GM12892 (cell line): ENCODE data around the gene DCLK1.

Source experiments
- POLR2A ChIP-seq: IDR thresholded peaks from 2 replicates; pipeline ENCODE4 v1.6.1; 2011; ENCODE audit warnings: low read depth, low read length, control low read depth
- POLR2AphosphoS5 ChIP-seq: IDR thresholded peaks from 2 replicates; pipeline ENCODE4 v1.6.1; 2011; ENCODE audit warnings: low read depth, low read length, control low read depth

- TF ChIP-seq POLR2A (no peak), POLR2AphosphoS5 (no peak)
Observed at GRCh38 chr13:35886332-35887114, 244.7 kb downstream of the DCLK1 start.
